ENCODE measurements around the gene FCF1.

FCF1 gene

GRCh38 chr14:74710480-74710879, 2.5 kb upstream of the FCF1 start:
- TF ChIP-seq CTCF (IDR thresholded peaks at IDR 0.05; ENCODE audit: low read length, missing control alignments): no peak
- no peak overlapping the region for H3K4me3 ChIP-seq (replicated peaks; ENCODE audit: low read depth, low read length)
- no peak for DNase-seq (ENCODE audit: low read depth)

- DNase-seq (ENCODE audit: low read depth): no peak
- TF ChIP-seq CTCF (IDR thresholded peaks at IDR 0.05; ENCODE audit: low read length, missing control alignments): no peak
- H3K4me3 ChIP-seq (replicated peaks; ENCODE audit: low read depth, low read length): peak overlapping the region; percentile 74
Observed at GRCh38 chr14:74711651-74712050, 1.3 kb upstream of the FCF1 start.

DNA sequence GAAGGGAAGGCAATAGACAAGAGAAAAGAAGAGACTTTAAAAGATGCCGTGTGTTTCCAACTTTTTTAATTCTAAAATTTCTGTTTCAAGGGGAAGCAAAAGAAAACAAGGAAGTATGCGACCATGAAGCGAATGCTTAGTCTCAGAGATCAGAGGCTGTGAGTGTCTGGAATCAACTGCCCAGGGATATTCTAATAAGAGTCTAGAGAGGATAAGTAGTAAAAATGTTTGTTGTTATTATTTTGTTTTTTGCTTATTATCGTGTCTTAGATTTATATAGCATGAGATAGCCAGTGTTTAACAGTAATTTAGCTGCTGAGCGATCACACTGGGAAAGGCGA, 421 bp downstream of the FCF1 start:
- TF ChIP-seq CTCF (IDR thresholded peaks at IDR 0.05; ENCODE audit: low read length, missing control alignments): no peak
- H3K4me3 ChIP-seq (replicated peaks; ENCODE audit: low read depth, low read length): peak overlapping the region; percentile 74
- no peak for DNase-seq (ENCODE audit: low read depth)

- DNase-seq (ENCODE audit: low read depth): peak; percentile 33
- TF ChIP-seq CTCF (IDR thresholded peaks at IDR 0.05; ENCODE audit: low read length, missing control alignments): no peak
- H3K4me3 ChIP-seq (replicated peaks; ENCODE audit: low read depth, low read length): no peak overlapping the region
Observed at GRCh38 chr14:74720526-74720925, 7.6 kb downstream of the FCF1 start.

GRCh38 chr14:74723134-74723533, 10.2 kb downstream of the FCF1 start:
- DNase-seq (ENCODE audit: low read depth): no peak
- no peak for TF ChIP-seq CTCF (IDR thresholded peaks at IDR 0.05; ENCODE audit: low read length, missing control alignments)
- no peak overlapping the region for H3K4me3 ChIP-seq (replicated peaks; ENCODE audit: low read depth, low read length)

GRCh38 chr14:74732387-74732786, 19.4 kb downstream of the FCF1 start:
- TF ChIP-seq CTCF (IDR thresholded peaks at IDR 0.05; ENCODE audit: low read length, missing control alignments): no peak
- H3K4me3 ChIP-seq (replicated peaks; ENCODE audit: low read depth, low read length): no peak overlapping the region
- no peak for DNase-seq (ENCODE audit: low read depth)

GRCh38 chr14:74733221-74733620, 20.3 kb downstream of the FCF1 start:
- no peak overlapping the region for H3K4me3 ChIP-seq (replicated peaks; ENCODE audit: low read depth, low read length)
- no peak for DNase-seq (ENCODE audit: low read depth)
- TF ChIP-seq CTCF (IDR thresholded peaks at IDR 0.05; ENCODE audit: low read length, missing control alignments): no peak

Measured in fibroblast of pulmonary artery (primary cell).